ENCODE data around the gene ATXN1.

DNA sequence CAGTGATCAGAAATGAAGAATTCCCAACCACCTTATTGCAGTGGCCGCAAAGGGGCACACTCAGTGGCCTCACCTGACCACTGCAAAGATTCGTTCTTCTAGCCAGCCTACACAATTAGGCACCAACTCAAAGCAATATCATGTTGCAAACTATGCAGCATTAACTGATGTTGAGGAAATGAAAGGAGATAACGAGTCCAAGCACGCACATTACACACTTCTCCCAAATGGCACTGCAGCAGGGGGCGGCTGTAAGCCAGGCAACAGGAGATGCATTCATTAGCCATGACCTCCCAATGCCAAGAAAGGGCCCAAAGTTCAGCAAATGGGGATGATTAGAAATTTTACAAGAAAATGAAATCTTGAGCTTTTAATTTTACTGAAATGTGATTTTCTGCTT, 39.3 kb downstream of the ATXN1 start:
- no peak for TF ChIP-seq EGR1 (IDR thresholded peaks at IDR 0.05; ENCODE audit: borderline replicate concordance, low read depth, low read length)
- TF ChIP-seq BCL11A (IDR thresholded peaks at IDR 0.05; ENCODE audit: low read depth in 2 of 2, low read length in 2 of 2): no peak
- no peak for TF ChIP-seq RAD21 (IDR thresholded peaks at IDR 0.05 in 1 of 2, conservative IDR thresholded peaks at IDR 0.05 in 1 of 2; ENCODE audit: low read depth in 2 of 2, low read length in 2 of 2)
- TF ChIP-seq, protein P1, sequence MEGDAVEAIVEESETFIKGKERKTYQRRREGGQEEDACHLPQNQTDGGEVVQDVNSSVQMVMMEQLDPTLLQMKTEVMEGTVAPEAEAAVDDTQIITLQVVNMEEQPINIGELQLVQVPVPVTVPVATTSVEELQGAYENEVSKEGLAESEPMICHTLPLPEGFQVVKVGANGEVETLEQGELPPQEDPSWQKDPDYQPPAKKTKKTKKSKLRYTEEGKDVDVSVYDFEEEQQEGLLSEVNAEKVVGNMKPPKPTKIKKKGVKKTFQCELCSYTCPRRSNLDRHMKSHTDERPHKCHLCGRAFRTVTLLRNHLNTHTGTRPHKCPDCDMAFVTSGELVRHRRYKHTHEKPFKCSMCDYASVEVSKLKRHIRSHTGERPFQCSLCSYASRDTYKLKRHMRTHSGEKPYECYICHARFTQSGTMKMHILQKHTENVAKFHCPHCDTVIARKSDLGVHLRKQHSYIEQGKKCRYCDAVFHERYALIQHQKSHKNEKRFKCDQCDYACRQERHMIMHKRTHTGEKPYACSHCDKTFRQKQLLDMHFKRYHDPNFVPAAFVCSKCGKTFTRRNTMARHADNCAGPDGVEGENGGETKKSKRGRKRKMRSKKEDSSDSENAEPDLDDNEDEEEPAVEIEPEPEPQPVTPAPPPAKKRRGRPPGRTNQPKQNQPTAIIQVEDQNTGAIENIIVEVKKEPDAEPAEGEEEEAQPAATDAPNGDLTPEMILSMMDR (IDR thresholded peaks at IDR 0.05; ENCODE audit: control extremely low read depth in 1 of 3, insufficient read depth in 1 of 3, low read depth in 1 of 3, low read length in 3 of 3): no peak
- no peak for TF ChIP-seq JUN (IDR thresholded peaks at IDR 0.05; ENCODE audit: low read depth, low read length)
- TF ChIP-seq CHD1 (IDR thresholded peaks at IDR 0.05; ENCODE audit: low read depth, low read length): no peak
- TF ChIP-seq SIN3A (conservative IDR thresholded peaks at IDR 0.05 in 1 of 2, IDR thresholded peaks at IDR 0.05 in 1 of 2; ENCODE audit: low read depth in 1 of 2, low read length in 2 of 2): no peak
- no peak for TF ChIP-seq SUZ12 (IDR thresholded peaks at IDR 0.05; ENCODE audit: low read length)
